NCI-H2081 treated with DMSO at 0.1 percent for 48 hours (cell line): ENCODE results near the gene TTLL8.

Source experiments
- DNase-seq: peaks from one replicate; lab custom pipeline; 2025; lab: John Stamatoyannopoulos, UW

The TTLL8 gene

DNA sequence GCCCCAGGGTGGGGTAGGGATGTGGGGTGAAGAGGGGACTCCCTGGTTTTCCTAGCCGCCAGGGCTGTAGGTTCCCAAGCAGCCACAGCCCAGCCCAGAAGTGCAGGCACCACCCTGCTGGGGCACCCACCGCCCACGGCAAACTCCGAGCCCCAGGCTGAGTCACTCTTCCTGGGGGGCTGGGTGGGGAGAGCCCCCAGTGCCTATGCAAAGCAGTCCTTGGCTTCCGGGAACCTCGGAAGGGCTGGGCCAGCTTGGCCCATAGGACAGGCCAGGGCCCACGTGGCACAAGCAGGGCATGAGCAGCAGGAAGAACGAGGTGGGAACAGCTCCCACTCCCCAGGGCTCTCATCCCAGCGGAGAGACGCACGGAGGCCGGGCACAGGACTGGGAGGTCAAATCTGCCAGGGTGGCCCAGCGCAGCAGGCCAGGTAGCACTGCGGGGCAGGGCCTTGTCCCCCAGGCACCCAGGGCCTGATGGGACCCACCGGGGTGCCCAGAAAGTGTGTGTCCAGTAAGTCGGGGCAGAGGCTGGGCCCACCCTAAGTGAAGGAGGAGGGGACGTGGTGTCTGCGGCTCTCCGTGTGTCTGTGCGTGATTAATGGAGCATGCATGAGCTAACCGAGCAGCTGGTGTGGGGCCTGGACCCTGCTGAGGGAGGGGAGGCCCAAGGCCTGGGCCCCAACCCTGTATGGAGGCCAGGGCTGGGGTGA lies 41.0 kb downstream of the TTLL8 start:
- no peak for DNase-seq

DNA sequence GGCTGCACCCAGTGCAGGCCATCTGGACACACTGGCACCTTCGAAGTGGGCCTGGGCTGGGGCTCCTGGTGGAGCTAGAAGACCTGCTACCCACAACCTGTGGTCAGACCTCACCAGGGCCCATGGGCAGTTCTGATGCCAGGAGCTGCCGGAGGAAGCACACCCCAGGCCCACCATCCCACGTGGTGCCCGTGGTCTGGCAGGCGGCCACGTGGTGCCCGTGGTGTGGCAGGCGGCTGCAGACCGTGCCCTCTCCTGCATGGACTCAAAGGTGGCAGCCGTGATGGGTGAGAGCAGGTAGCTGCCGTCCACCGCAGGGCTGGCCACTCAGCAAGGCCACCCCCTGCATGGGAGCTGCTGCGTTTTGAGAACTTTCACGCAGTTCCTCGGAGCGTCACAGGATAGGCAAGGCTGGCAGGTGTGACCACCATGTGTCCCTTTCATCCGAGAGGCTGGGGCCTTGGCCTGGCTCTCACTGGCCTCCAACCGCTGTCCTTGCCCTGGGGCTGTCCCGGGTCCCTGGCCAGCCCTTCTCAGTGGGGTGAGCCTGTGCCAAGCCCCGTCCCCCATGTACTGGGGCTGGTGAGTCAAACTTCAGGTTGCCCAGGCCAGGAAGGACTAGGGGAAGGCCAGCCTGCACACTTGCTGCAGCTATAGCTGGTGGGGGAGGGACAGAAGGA lies 41.6 kb downstream of the TTLL8 start:
- DNase-seq, result no peak

GRCh38 chr22:50015451-50016307 lies 42.4 kb downstream of the TTLL8 start:
- DNase-seq, result no peak

- DNase-seq, result no peak
Observed at GRCh38 chr22:50014655-50015401, 43.3 kb downstream of the TTLL8 start.

- DNase-seq, result no peak
Observed at GRCh38 chr22:50014053-50014501, 44.0 kb downstream of the TTLL8 start.

DNA sequence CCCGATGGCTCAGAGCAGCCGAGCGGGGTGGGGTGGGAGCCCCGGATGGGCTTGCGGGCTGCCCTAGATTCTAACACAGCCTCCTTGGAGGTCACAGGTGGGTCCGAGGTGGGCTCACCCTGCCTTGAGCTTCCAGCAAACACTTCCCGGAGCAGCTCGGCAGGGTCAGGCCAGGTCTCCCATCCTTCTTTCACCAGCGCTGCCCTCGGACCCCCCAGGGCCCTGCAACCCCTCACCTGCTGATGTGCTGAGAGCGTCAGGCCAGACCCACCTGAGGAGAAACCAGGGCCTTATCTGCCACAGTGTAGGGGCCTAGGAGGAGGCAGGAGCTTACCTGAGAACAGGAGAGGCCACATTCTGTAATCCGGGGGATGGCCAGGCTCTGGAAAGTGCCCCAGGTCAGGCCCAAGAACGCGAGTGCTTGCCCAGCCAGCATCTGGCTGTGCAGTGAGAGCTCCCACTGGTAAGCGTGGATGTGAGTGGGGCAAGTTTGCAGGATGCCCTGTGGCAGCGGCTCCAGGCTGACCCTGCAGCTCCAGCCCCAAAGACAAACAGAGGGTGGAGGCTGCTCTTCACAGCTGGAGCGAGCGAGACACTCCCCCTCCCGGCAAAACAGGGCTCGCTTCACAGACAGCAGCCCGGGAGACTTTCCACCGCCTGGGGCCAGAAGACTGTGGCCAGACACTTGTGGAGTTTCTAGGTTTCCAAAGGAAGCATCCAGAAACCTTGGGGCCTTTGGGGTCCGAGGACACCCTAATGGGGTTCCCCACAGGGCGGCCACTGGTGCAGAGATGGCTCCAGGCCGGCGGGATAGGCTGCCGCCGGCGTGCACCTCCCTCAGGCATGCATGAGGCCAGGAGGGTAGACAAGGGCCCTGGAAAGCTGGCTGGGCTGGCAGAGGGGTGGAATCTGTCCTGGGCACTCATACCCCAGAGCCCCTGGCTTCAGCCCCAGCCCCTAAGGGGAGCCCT lies 45.6 kb downstream of the TTLL8 start, which contains the start of gene IL17REL:
Gene IL17REL, minus strand, starts transcription at position 555 of the 971 bp plus-strand sequence. Its CDS starts 119 bp downstream, at position 436.
- no peak for DNase-seq

DNA sequence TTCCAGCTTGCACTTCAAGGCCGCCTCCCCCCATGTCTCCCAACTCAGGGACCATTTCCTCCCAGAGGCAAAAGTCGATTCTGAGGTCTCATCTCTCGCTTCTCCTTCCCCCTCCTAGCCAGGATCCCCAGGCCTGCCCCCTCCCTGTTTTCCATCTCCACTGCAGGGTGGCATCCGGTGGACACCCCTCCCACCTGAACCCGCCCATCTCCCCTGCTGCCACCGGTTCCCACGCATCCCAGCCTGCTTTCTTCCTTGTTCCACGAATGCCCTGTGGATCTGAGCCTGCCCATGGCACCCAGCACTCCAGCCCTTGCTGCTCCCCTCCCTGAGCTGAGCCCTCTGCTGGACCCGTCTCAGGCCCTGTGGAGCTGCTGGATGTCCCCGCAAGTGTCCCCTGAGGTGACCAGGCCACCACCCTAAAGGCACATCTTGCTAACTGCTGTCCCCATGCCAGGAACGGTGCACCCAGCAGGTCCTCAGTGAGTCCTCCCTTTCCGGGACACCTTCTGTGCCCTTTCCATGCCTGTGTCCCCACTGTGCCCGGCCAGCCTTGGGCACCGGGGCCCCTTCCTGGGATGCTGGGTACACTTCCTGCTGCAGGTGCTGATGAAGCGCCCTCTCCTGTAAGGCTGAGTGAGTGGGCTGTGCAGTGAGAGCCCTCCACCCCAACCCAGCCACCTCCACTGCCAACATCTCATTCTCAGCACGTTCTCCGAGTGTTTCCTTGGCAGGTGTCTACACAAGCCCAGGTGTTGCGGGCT lies 46.5 kb downstream of the TTLL8 start:
- DNase-seq, result no peak

DNA sequence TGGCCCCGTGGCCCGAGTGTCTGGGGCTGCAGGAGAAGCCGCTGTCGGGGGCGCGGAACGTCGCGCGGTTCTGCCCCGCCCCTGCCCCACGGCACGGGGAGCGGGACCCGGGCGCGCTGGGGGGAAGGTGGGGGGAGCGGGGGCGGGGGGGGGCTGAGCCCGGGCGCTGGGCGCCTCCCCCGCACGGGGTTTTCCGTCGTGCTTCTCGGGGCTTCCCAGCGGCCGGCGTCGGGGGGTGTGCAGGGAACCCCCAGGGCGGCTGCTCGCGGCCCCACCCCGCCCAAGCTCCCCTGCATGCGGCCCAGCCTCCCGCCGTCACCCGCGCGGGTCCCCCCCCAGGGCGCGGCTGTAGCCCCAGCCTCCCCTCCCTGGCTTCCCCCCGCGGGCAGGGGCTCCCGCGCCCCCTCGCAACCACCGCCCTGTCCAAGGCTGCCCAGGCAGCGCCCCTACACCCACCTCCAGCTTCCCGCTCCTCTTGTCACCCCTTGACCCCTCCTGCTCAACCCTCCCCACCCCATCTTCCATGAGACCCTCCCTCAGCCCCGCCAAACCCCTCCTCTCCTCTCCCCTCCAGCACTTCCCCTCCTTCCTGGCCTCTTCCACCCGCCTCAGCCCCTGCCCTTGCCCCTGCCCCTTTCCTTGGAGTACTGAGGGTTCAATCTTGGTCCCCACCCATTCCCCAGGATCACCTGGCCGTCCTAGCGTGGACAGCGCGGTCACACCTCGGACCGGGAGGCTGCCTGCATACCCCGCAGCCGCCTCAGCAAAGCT lies 47.2 kb downstream of the TTLL8 start:
- no peak for DNase-seq

- DNase-seq, result no peak
Observed at GRCh38 chr22:50009765-50010675, 48.1 kb downstream of the TTLL8 start.

DNA sequence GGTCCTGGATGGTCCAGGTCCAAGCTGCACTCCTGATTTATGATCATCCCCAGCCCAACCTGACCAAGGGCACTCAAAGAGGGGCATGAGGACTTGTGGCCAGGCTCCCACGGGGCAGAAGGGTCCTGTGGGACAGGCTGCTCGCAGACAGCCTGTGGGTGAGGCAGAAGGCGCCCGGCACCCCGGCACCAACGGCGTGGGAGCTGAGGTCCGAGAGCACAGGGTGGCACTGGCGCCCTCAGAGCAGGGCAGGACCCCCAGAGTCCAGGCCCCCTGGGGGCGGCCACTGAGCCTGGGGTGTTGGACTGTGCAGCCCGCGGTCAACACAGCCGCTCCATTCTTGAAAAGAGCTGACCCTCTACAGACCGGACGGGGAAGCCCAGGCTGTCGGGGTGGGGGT lies 48.8 kb downstream of the TTLL8 start:
- no peak for DNase-seq

DNA sequence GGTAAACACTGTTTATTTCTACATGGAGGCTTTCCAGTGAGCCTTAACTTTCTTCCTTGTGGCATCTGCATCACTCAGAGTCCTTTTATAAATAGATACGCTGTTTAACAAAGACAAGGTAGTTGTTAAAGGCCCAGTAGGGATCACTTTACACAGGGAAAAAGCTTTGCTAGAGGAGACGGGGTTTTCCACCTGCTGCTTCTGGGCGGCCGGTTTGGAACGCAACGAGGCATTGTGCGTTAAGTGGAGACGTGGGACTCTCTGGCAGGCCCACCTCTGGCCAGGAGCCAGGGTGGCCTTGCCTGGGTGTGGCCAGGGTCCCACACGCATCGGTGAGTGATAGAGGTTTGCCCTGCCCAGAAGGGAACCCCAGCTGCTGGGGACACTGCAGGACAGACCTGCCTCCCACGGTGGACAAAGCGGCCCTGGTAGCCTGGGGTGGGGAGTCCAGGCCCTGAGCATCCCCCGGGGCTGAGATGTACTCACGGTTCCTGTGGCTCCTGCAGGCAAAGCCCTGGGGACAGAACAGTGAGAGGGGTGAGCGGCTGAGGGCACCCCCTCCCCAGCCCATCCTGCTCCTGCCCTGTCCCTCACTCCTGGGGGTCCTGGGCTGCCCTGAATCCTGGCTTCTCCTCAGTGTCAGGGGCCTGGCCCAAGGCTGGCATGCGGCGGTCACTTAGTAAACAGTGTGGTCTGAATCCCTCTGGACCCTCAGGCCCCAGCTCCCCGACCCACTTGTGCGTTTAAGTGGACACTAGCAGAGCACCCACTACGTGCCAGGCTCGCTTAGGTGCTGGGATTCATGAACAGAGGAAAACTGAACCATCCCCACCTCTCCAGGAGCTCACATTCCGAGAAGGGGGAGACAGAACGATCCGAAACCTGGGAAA lies 49.7 kb downstream of the TTLL8 start:
- DNase-seq, result peak; percentile 35

DNA sequence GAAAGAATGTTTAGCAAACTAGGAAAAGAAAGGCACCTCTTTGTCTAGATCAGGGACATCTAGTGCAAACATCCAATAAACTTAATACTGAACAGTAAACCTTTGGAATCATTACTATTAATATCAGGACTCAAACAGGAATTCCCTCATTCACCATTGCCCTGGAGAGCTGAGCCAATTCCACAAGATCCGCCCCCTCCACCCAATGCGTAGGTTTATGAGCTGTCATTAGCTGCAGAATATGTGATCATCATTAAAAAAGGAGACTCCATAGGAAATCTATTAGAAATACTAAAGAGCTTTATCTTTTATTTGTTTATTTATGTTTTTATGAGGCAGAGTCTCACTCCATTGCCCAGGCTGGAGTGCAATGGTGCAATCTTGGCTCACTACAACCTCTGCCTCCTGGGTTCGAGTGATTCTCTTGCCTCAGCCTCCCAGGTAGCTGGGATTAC lies 51.0 kb downstream of the TTLL8 start:
- DNase-seq, result no peak

- no peak for DNase-seq
Observed at GRCh38 chr22:50004918-50005317, 53.2 kb downstream of the TTLL8 start.

DNA sequence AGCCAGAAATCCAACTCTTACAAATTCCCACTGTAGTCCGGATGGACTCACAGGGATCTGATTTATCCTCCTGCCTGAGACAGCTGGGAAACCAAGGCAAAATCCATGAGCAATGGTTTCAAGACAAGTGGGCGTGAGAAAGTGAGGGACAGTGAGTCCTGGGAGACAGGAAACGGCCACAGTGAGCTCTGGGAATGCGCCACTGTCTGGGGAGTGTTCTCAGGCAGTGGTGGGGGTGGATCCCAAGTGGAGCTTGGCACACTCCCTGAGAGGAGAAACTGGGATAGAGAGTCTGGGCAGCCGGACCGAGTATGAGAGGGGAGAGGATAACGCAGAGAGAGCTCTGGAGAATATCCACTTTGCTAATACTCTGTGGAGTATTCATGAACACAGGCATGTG lies 55.3 kb downstream of the TTLL8 start:
- DNase-seq, result no peak

DNA sequence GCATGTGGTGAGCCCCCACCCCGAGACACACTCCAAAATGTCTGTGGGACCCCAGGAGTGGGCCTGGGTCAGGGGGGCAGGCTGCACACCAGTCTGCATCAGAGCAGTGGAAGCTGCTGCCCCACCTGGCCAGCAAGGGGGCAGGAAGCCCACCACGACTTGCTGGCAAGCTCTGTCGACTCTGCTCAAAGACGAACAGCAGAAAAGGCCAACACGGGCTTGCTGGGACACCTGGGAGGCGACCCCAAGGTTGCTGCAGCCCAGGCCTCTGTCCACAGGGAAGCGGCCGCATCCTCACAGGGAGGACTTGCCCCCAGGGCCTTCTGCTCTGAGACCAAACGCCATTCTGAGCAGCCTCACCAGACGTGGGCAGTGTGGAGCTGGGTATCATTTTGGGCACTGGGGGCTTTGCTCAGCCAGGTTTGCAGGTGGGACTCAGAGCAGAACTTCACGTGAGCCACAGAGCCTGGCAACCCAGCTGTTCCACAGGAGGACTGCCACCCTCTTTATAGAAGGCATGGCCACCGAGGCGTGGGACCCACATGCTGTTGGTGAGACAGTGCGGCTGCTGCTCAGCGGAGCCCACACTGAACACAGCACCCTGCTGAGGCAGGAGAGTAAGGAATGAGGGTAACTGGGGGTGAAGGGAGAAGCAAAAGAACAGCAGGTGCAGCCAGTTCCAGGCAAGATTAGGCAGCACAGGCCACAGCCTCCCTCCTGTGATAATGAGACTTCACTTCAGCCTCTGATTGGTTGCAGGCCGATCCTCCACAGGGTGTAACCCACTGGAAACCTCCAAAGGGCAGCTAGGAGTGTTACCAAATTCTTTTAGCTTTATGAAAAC lies 56.5 kb downstream of the TTLL8 start:
- DNase-seq, result no peak
